Heart right ventricle (tissue), 16 donors: ENCODE results near the gene C4BPA. TPM values are rescaled to one million over a fixed set of nuclear protein-coding genes. Genes with fewer than 3 reads are reported as not detected.

Experiments used
- ATAC-seq, 8 donors: fragments of 200-7000 bp; cut with Tn5 transposase; one replicate each; pipeline ENCODE4 v1.9.1; 2020; ENCODE audit warnings: mild to moderate bottlenecking in 8 of 8, moderate library complexity in 8 of 8, moderate number of reproducible peaks in 1 of 8
- DNase-seq, 2 donors: peaks; one replicate each; pipeline ENCODE4 v3.0.0-alpha.2; 2020
- H3K27ac ChIP-seq, 10 donors: fragments of 200-600 bp; sonication (generic) in 2 of 10; one replicate each; pipeline versions ENCODE4 v1.5.0 to v1.8.0; 2020 to 2022; ENCODE audit warnings: mild to moderate bottlenecking in 3 of 10
- H3K27me3 ChIP-seq, 7 donors: fragments of 200-600 bp; one replicate each; pipeline ENCODE4 v1.8.0; 2021 to 2022; ENCODE audit warnings: mild to moderate bottlenecking in 2 of 7
- H3K36me3 ChIP-seq, 9 donors: fragments of 200-600 bp; sonication (generic) in 1 of 9; one replicate each; pipeline versions ENCODE4 v1.5.0 to v1.8.0; 2020 to 2022; ENCODE audit warnings: mild to moderate bottlenecking in 2 of 9
- H3K4me1 ChIP-seq, 9 donors: fragments of 200-600 bp; sonication (generic) in 1 of 9; one replicate each; pipeline versions ENCODE4 v1.5.0 to v1.8.0; 2020 to 2022; ENCODE audit warnings: mild to moderate bottlenecking in 4 of 9
- H3K4me3 ChIP-seq, 10 donors: fragments of 200-600 bp; sonication (generic) in 2 of 10; one replicate each; pipeline versions ENCODE4 v1.5.0 to v1.8.0; 2020 to 2022; ENCODE audit warnings: mild to moderate bottlenecking in 7 of 10, moderate library complexity in 2 of 10
- H3K9me3 ChIP-seq, 11 donors: fragments of 200-600 bp in 10 of 11; sonication (generic) in 2 of 11; one replicate each; pipeline versions ENCODE4 v1.5.0 to v1.8.0; 2013 to 2022; ENCODE audit warnings: mild to moderate bottlenecking in 2 of 11, control low read depth in 1 of 11, moderate library complexity in 1 of 11
- WGBS, 2 donors: extraction: QIAGEN DNeasy Blood & Tissue Kit; methylation state at CpG; one replicate each; pipeline ENCODE4 v1.1.7; 2013; ENCODE audit warnings: inconsistent platforms in 1 of 2; 5-methylcytosine and 5-hydroxymethylcytosine counted together
- intact Hi-C, 10 donors: fragments of 100-400 bp; cut with DNase I; formaldehyde crosslinking; loops; one replicate each; pipeline versions ENCODE4 v1.11.1 to v1.14.2; 2022
- polyA plus RNA-seq, 2 donors: library from polyadenylated mRNA; stranded (reverse); fragments of 200-250 nt; gene quantifications; one replicate each; pipeline ENCODE4 v1.2.3, GENCODE V29; 2013
- total RNA-seq, 10 donors: library from RNA; stranded (reverse); fragmentation: NEBNext Ultra II Directional in 3 of 10; extraction: Animal tissue kit (Norgen Biotek cat#: 25700) in 3 of 10; gene quantifications; one replicate each; pipeline versions ENCODE4 v1.2.1 to v1.2.4, GENCODE V29; 2021 to 2023
- TF ChIP-seq, protein P1 (sequence below), 9 donors: fragments of 200-600 bp; sonication (generic) in 2 of 9; IDR thresholded peaks; one replicate each; pipeline versions ENCODE4 v1.5.0 to v1.8.0; 2021 to 2022; ENCODE audit warnings: antibody characterized with exemption in 9 of 9, mild to moderate bottlenecking in 5 of 9, moderate library complexity in 1 of 9
- donor health status: Arrhythmogenic right ventricular cardiomyopathy.
- donor health status: ischemic (EF 13 %, LVEDD 7.1; RV severe dilation, severe dysfunction).
- donor health status: healthy with polysubstance abuse.
- donor health status: DM: no; HTN: yes; CAD: no.
- donor health status: DM: no; HTN: no; CAD: no.
- donor health status: ischemic (EF 25% LVEDD 6.9; RV normal size, moderate dysfunction).
- donor health status: ischemic (EF 25% LVEDD 5.7; RV mildly dilated, moderate dysfunction).
- donor health status: healthy.
- donor health status: DM: yes; HTN: yes; CAD: no.
- donor health status: Ischemic cardiomyopathy.
- donor health status: ischemic (EF 35%, LVEDD 5.7; RV mildly dilated, moderate dysfunction).
- donor health status: nonischemic (EF 11% LVEDD 7.7; RV severe dilation, severe dysfunction).
- donor health status: DM: yes; HTN: yes; CAD: no.
- donor health status: PGD.
- donor health status: ischemic (EF 29% LVEDD 5.4; RV normal size, mild dysfunction).
- donor health status: nonischemic (EF 23%, LVEDD 6.1; RV moderate dilation, normal function).

The C4BPA gene
- total and polyA plus RNA-seq, 12 donors = not detected

- TF ChIP-seq, protein P1, sequence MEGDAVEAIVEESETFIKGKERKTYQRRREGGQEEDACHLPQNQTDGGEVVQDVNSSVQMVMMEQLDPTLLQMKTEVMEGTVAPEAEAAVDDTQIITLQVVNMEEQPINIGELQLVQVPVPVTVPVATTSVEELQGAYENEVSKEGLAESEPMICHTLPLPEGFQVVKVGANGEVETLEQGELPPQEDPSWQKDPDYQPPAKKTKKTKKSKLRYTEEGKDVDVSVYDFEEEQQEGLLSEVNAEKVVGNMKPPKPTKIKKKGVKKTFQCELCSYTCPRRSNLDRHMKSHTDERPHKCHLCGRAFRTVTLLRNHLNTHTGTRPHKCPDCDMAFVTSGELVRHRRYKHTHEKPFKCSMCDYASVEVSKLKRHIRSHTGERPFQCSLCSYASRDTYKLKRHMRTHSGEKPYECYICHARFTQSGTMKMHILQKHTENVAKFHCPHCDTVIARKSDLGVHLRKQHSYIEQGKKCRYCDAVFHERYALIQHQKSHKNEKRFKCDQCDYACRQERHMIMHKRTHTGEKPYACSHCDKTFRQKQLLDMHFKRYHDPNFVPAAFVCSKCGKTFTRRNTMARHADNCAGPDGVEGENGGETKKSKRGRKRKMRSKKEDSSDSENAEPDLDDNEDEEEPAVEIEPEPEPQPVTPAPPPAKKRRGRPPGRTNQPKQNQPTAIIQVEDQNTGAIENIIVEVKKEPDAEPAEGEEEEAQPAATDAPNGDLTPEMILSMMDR (IDR thresholded peaks at IDR 0.05) = no peak
- WGBS, 2 donors = 85 to 86% methylated on average over 11 of the region's 11 CpGs
- peak in 1 of 8 donors; percentile 45 for ATAC-seq
- H3K36me3 ChIP-seq = peaks cover 0 to 71% (median 5%) of the 10 kb centered on the region in 9 donors
- intact Hi-C loops = loop anchor here in 2 of 10 donors (10.0 kb wide), 2 partner anchors 154 to 444 kb away; partner anchors contain the start of genes DYRK3 (in 1 of the 2) and FCMR (in 1 of the 2)
- H3K27ac ChIP-seq = no peak overlapping the region
- no peak for DNase-seq
- H3K27me3 ChIP-seq = no peaks in the 10 kb centered on the region
- no peak overlapping the region for H3K4me3 ChIP-seq
- H3K9me3 ChIP-seq = no peaks in the 10 kb centered on the region
- peaks cover 0 to 48% (median 21%) of the 10 kb centered on the region in 9 donors for H3K4me1 ChIP-seq
Measured at GRCh38 chr1:207078578-207079132, 25.4 kb upstream of the C4BPA start.

GRCh38 chr1:207079706-207080241, 24.3 kb upstream of the C4BPA start:
- no peak overlapping the region for H3K27ac ChIP-seq
- H3K9me3 ChIP-seq = no peaks in the 10 kb centered on the region
- DNase-seq = no peak
- no peak for ATAC-seq
- H3K4me3 ChIP-seq = no peak overlapping the region
- H3K4me1 ChIP-seq = peaks cover 0 to 37% (median 15%) of the 10 kb centered on the region in 9 donors
- peaks cover 0 to 59% (median 5%) of the 10 kb centered on the region in 9 donors for H3K36me3 ChIP-seq
- TF ChIP-seq, protein P1 (IDR thresholded peaks at IDR 0.05) = no peak
- no peaks in the 10 kb centered on the region for H3K27me3 ChIP-seq
- 76 to 84% methylated on average over 6 of the region's 6 CpGs for WGBS, 2 donors
- intact Hi-C loops = loop anchor here in 6 of 10 donors (5.0 to 10.0 kb wide), 7 partner anchors 155 to 445 kb away; partner anchors contain the start of genes CD55 (in 3 of the 6), DYRK3 (in 1 of the 6) and FCMR (in 1 of the 6)

- 61 to 65% methylated on average over 2 of the region's 2 CpGs for WGBS, 2 donors
- Histone ChIP-seq H3K4me1 (peaks cover 0 to 29% (median 14%) of the 10 kb centered on the region in 9 donors), H3K27ac (no peak overlapping the region), H3K9me3 (no peaks in the 10 kb centered on the region), H3K36me3 (peaks cover 0 to 46% (median 0%) of the 10 kb centered on the region in 9 donors), H3K4me3 (no peak overlapping the region), H3K27me3 (no peaks in the 10 kb centered on the region)
- ATAC-seq (no peak), DNase-seq (no peak)
- intact Hi-C loops = loop anchor here in 5 of 10 donors (5.0 to 10.0 kb wide), 5 partner anchors 241 to 326 kb away; partner anchors contain the start of gene CD55 (in 3 of the 5)
- TF ChIP-seq, protein P1 (IDR thresholded peaks at IDR 0.05) = no peak
Measured at GRCh38 chr1:207081088-207081487, 22.9 kb upstream of the C4BPA start.

- H3K4me1 ChIP-seq = peaks cover 0 to 22% (median 9%) of the 10 kb centered on the region in 9 donors
- ATAC-seq (no peak), DNase-seq (no peak)
- WGBS, 2 donors = 84 to 87% methylated on average over 2 of the region's 2 CpGs
- intact Hi-C loops = loop anchor here in 5 of 10 donors (5.0 to 10.0 kb wide), 5 partner anchors 240 to 325 kb away; partner anchors contain the start of gene CD55 (in 3 of the 5)
- H3K27me3 ChIP-seq = no peaks in the 10 kb centered on the region
- no peak overlapping the region for H3K27ac ChIP-seq
- H3K36me3 ChIP-seq = peaks cover 0 to 40% (median 0%) of the 10 kb centered on the region in 9 donors
- no peaks in the 10 kb centered on the region for H3K9me3 ChIP-seq
- TF ChIP-seq, protein P1 (IDR thresholded peaks at IDR 0.05) = no peak
- H3K4me3 ChIP-seq = no peak overlapping the region
Measured at GRCh38 chr1:207081806-207082205, 22.2 kb upstream of the C4BPA start.
